GM21515 (cell line): ENCODE results near the gene ARHGAP33.
"Not testable (repeated sequence)": the region's sequence is repeated elsewhere in the genome, so short reads cannot be mapped to it uniquely, and the experiment has no call there.

Experiments used
- ATAC-seq: cut with Tn5 transposase; IDR thresholded peaks from one replicate; pipeline ENCODE4 v1.9.1; 2021; ENCODE audit not compliant: unreplicated experiment

The ARHGAP33 gene

DNA sequence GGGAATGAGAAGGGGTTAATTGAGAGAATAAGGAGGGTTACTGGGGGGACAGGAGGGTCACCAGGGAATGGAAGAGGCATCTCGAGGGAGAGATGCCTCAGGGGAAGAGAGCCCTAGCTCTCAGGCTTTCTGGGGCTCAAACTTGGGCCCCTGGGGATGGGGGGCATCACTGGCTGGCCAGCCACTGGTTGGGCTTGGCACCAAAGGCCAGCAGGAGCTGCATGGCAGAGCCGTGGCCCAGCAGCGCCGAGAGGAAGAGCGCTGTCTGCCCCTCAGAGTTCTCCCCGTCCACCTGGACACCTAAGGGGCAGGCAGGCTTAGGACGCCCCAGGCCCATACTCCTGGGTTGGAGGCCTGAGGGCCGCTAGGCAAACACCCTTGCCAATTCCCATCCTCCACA, 17.5 kb downstream of the ARHGAP33 start:
- ATAC-seq, result no peak

DNA sequence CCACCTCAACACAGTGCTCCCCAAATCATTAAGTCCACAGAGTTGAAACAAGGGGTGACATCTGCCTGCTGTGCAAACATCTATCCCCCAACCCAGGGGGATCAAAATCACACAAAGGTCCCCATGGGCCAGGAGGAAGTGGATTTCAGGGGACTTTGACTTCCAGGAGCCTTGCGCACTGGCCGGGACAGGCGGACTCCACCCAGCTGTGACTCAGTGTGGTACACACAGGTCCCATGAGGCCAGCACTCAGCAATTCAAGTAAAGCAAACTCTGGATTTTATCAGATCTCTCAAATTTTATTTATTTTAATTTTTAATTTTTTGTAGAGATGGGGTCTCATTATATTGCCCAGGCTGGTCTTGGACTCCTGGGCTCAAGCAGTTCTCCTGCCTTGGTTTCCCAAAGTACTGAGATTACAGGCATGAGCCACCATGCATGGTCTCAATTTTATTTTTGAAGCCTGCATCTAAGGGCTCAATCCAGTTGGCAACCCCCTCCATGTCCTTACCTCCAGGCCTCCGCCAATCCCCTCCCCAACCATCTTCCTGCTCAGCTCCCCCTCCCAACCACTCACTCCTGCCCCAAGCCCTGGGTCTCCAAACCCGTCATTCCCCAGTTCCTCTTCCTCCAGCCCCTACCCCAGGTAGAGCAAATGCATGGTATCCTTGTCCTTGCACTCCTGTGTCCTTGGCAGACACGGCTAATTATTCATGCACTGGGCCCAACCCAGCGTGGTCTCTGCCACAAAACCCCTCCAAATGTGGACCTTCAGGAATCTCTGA, 18.2 kb downstream of the ARHGAP33 start:
- no peak for ATAC-seq

DNA sequence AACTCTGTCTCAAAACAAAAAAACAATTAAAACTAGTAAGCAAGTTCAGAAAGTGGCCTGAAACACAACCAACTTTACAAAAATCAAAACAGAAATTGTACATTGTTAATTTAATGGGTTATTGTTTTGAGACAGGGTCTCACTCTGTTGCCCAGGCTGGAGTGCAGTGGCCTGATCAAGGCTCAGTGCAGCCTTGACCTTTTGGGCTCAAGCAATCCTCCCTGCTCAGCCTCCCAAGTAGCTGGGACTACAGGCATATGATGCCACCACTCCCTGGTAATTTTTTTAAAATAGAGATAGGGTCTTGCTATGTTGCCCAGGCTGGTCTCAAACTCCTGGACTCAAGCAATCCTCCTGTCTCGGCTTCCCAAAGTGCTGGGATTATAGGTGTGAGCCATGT, 20.2 kb downstream of the ARHGAP33 start:
- ATAC-seq, result not testable (repeated sequence)

DNA sequence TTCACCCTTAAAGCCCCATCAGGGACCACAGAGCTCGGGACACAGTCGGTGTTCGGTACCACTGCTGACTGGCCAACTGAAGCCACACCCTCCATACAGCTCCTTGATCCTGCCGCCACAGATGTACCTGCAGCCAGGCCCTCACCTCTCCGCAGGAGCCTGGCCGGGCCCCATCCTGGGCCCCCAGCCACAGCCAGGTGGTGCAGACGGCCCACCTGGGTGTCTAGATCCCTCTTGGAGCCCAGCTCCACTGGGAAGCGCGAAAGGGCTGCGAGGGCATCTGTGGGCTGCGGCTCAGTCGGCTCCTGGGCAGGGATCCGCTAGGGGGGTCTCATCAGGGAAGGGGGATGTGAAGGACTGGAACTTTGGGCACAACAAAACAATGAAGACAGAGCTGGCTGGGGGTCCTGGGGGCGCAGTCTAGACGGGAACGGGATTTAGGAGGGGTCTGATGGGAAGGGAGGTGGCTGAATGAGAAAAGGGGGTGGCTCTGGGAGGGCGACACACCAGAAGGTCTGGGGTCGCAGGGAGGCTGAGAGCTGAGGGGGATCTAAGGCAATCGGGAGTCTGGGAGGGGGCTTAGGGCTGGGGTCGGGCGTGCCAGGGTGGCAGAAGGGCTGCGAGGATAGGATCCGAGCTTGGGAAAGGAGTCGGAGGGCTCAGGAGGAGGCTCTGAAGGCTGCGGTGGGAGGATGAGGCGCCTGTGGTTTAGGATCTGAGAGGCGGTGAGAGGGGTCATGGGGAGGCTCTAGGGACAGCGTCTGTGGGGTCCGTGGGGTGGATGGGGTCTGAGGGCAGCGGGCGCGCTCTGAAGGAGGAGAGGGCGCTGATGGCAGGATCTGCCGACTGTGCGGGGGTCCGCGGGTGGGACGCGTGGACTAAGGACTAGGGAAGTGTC, 21.5 kb downstream of the ARHGAP33 start:
- no peak for ATAC-seq

DNA sequence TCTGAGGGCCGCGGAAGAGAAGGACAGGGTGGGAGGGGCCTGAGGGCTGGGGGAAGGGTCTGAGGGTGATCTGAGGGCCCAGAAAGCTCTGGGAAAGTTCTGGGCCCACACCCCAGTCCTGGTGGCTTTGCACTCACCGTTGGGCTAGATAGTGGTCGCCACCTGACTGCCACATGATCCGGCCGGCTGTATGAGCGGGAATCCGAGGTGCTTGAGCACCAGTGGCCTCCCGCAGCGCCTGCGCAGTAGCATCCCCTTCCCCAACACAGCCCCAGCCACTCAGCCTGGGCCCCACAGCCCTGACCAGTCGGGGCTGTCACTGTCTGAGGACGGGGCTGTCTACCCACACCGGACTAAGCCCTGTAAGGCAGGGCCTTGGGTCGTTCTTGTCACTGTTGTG, 22.3 kb downstream of the ARHGAP33 start:
- no peak for ATAC-seq

DNA sequence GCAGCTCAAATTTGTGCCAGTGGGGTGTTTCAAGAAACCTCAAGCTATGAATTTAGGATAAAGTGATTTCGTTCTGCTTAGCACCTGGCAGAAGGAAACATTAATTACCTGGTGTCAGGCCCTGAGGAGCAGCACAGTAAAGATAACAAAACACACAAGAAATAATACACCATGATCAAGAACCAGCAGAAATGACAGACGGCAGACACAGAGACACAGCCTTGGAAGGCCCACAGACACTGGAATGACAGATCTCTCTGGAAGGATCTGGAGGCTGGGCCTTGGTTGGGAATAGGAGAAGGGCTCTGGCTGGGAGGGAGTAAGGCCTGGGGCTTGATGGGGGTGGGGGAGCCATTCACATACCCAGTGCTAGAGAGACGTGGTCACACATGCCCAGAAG, 26.5 kb downstream of the ARHGAP33 start:
- ATAC-seq, result no peak

DNA sequence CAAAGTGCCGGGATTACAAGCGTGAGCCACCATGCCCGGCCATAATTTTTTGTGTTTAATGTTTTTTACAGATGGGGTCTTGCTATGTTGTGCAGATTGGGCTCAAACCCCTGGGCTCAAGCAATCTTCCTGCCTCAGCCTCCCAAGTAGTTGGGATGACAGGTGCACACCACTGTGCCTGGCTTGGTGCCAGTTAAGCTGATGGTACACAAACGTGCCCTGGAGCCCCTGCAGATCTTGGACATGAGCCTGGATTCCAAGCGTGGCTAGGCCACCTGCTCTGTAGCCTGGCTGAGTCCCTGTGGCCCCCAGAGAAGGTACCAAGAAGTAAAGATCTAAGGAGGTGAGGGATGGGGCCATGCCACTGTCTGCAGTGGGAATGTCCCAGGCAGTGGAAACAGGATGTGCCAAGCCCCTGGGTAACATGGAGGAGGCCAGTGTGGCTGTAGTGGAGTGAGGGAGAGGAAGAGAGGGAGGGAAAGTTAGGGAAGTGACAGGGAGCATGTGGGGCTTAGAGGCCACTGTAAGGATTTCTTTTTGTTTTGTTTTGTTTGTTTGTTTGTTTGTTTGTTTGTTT, 30.2 kb downstream of the ARHGAP33 start:
- no peak for ATAC-seq

DNA sequence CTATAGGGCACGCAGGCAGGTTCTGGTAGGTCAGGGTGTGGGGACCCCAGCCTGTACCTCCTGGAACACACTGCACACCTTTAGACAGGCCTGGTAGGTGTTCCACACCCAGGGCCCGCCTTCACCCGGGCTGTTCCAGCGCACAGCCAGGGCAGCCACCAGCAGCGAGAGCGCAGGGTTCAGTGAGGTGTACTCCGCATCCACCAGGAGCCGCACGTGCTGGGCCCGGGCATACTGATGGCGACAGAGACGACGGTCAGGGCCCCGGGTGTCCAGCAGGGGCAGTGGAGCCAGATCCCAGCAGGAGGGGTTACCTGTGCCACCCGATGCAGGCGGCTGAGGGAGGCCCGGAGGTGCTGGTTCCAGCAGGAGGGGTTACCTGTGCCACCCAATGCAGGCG, 31.2 kb downstream of the ARHGAP33 start:
- no peak for ATAC-seq

DNA sequence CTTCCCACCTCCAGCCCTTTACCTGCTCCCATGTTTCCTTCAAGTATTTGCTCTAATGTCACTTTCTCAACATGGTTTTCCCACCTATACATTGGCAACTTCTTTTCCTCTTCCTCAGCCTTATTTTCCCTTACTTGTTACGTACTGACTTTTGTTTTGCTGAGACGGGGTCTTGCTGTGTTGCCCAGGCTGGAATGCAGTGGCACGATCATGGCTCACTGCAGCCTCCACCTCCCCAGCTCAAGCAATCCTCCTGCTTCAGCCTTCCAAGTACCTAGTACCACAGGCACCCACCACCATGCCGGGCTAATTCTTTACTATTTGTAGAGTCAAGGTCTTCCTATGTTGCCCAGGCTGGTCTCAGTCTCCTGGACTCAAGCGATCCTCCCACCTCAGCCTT, 32.3 kb downstream of the ARHGAP33 start:
- no peak for ATAC-seq

DNA sequence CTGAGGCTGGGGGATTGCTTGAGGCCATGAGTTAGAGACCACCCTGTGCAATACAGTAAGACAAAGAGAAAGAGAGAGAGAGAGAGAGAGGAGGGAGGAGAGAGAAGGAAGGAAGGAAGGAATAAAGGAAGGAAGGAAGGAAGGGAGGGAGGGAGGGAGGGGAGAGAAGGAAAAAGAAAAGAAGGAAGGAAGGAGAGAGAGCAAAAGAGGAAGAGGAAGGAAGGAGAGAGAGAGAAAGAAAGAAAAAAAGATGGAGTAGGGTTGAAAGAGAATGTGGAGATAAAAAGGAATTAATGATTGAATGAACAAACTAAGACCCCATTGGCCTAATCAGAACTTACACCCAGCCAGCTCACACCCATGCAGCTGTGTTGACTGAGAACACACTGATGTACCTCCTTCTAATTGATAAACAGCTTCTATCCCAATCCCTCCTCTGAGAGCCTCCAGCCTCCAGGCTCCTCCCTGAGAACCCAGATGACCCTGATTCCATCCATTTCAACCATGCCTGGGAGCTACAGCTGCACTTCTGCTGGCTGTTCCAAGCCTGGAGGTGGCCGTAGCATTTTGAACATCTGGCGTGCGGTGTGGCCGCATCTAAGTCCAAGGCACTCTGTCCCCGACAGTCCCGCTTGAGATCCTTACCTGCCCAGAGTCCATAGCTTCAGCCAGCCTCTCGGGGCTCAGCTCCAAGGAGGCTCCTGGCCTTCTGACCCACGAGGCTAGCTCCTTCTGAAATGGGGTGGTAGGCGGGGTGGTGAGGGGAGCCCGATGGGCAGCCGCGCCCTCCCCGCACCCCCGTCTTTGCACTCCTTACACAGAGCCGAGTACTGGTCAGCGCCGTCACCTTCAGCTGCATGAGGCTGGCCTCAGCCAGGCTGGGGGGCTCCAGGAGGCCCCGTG, 36.2 kb downstream of the ARHGAP33 start:
- ATAC-seq, result no peak

DNA sequence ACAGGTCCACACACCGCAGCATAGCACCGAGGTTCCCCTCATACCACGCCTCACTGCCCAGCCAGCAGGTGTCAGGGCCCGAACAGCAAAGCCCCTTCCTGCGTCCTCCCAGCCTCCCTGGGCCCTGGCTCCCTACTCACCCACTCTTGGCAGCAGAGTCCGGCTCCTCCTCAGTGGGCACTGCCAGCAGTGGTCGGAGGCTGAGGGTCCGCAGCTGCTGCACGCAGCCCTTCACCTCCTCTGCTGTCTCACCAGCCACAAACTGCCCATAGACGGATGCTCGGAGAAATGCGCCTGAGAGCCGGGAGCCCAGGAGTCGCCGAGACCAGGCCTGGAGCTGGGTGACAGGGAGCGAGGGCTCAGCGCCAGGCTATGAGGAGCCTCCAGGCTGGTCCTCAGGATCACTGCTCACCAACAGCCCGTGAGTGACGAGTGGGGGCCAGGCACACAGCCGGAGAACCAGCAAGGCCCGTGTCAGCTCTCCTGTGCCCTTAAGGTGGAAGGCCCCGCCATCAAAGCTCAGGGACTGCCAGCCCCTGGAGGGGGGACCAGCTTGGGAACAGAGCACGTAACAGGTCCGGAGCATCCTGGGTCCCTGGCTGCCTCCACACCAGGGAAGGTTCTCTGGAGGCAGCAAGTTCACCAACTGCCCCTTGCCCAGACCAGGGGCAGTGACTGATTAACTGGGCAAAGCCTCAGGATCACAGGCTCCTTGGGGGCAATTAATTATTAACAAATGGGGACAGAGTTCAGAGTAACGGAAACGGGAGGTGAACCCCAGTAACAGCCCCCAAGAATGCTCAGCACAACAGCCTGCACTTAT, 37.1 kb downstream of the ARHGAP33 start, which contains the start of gene PRODH2:
PRODH2 (minus strand) TSS at position 626 of the 823 bp plus-strand sequence; CDS start at position 586, 40 bp downstream.
- ATAC-seq, result no peak

DNA sequence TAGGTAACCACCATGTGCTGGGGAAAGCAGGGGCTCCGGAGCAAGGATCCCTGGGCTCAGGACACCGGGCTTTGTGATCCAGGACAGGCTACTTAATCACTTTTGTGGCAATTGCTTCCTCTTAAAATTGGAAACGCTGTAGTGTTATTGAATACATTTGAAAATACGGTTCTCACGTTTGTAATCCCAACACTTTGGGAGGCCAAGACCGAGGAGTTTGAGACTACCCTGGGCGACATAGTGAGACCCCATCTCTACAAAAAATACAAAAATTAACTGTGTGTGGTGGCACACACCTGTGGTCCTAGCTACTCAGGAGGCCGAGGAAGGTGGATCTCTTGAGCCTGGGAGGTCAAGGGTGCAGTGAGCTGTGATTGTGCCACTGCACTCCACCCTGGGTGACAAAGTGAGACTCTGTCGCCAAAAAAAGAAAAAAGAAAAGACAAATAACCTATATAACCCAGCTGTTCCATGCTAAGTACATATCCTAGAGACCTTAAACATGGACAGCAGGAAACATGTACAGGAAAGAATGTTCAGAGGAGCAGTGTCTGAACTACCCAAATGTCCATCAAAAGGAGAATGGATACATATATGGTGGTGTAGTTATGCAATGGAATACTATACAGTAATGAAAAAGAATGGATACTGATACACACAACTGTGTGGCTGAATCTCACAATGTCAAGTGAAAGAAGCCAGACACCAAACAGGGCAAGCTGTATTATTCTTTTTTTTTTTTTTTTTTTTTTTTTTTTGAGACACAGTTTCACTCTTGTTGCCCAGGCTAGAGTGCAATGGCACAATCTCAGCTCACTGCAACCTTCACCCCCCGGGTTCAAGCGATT, 37.9 kb downstream of the ARHGAP33 start:
- ATAC-seq, result no peak

DNA sequence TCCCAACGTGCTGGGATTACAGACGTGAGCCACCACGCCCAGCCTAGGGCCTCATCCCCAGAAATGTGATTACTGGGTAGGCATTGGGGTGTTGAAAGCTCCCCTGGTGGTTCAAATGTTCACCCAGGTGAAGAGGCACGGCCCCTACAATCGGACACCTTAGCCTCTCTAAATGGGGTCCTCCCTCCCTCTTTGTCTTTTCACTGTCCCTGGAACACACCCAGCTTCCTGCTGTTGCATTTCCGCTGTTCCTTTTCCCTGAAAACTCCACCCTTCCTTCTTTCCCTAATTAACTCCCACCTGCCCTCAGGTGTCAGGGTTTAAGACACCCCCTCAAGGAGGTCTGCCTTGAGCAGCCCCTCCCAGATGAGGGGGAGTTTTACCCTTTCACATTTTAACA, 40.9 kb downstream of the ARHGAP33 start:
- ATAC-seq, result no peak

DNA sequence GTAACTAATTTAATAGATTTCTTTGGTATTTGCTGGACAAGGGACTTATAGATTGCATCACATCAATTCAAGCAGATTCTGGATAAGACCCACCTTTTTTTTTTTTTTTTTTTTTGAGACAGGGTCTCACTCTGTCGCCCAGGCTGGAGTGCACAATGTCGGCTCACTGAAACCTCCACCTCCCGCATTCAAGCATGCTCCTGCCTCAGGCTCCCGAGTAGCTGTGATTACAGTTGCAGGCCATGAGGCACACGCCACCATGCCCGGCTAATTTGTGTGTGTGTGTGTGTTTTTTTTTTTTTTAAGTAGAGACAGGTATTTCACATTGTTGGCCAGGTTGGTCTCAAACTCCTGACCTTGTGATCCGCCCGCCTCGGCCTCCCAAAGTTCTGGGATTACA, 41.5 kb downstream of the ARHGAP33 start:
- no peak for ATAC-seq

DNA sequence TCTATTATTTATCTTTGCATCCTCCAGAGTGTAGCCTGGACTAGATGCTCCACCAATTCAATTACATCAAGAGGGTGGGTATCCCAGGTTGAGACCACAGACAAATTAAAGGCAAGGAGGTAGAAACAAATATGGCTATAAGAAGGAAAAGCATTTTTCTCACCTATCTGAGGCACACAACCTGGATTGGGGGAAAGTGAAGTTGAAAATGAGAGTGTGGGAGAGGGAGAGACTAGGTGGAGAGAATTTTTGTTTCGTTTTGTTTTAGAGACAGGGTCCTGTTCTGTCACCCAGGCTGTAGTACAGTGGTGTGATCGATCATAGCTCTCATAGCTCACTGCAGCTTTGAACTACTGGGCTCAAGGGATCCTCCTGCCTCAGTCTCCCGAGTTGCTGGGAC, 43.1 kb downstream of the ARHGAP33 start:
- no peak for ATAC-seq

DNA sequence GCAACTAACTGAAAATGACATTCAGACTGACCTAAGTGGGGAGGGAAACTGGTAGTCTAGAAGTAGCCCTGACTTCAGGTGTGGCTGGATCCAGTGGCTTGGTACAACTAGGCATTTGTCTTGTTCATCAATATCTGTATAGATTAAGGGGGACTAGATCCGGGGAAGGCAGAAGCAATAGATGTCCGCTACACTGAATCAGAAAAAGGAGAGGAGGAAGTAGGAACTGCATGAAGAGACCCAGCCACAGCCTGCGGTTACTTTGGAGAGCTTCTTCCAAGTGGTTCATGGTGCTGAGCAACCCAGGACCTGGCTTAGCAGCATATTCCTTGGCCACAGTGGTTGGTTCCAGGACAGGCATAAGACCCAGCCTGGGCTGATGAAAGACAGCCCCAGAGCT, 47.2 kb downstream of the ARHGAP33 start:
- no peak for ATAC-seq

DNA sequence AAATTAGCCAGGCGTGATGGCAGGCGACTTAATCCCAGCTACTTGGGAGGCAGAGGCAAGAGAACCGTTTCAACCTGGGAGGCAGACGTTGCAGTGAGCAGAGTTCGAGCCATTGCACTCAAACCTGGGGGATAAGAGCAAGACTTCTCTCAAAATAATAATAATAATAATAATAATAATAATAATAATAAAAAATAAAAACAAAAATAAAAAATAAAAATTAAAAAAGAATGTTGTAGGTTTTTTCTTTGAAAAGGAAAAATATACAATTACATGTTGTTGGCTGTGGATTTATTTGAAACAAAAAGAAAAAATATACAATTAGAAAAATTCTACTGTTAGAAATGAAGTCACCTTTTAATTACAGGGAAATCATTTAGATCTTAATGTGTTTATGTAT, 48.8 kb downstream of the ARHGAP33 start:
- ATAC-seq, result no peak

DNA sequence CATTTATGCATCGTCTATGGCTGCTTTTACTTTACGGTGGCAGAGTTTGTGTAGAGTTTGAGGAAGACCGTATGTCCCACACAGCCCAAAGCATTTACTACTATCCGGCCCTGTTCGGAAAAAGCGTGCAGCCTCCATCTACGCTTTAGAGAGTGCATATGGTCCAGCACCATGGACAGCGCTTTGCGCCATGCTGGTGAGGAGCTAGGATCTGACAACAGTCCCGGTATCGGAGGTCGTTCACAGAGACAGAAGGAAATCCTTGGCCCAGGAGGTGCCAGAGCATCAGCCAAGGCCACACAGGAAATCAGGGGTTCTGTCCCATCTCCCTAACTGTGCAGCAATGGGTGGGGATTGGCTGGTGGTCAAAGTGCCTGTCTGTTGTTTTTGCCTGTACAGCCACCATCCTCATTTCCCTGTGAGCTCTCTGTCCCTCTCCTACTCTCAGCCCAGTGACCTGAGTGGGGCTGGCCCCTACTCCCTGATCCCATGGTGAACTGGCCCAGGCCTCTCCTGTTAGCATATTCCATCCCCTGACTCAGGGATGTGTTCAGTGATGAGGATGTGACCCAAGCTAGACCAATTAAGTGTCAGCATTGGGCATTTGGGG, 53.4 kb downstream of the ARHGAP33 start:
- no peak for ATAC-seq

DNA sequence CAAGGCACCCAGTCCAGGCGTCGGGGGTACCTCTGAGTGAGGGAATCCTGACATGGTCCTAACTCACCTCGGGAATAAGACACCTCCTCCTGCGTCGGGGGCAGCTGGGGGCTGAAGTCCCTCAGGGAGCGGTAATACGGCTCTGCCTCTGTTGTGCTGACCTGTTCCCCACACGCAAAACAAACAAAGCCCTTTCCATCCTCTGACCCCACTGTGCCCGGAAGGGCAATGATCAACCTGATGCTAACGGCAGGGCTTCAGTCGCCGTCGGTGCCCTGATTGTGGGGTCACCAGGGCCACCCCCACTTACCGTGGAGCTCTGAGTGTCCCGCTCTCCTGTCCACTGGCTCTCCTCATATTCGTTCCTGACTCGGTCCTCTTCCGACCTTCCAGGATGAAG, 55.6 kb downstream of the ARHGAP33 start:
- no peak for ATAC-seq
